ENCODE results near the gene UBAP1.
"Not testable (repeated sequence)": the region's sequence is repeated elsewhere in the genome, so short reads cannot be mapped to it uniquely, and the experiment has no call there.

Gene UBAP1

GRCh38 chr9:34179213-34180136 is 632 bp downstream of the UBAP1 start:
- DNase-seq (ENCODE audit: low read depth) = peak; percentile 17

- no peak for DNase-seq (ENCODE audit: low read depth)
Observed at GRCh38 chr9:34185778-34186551, 7.1 kb downstream of the UBAP1 start.

GRCh38 chr9:34187891-34188240 is 9.0 kb downstream of the UBAP1 start:
- no peak for DNase-seq (ENCODE audit: low read depth)

GRCh38 chr9:34190996-34191892 is 12.4 kb downstream of the UBAP1 start:
- no peak for DNase-seq (ENCODE audit: low read depth)

- DNase-seq (ENCODE audit: low read depth) = no peak
Observed at GRCh38 chr9:34195143-34195542, 16.3 kb downstream of the UBAP1 start.

GRCh38 chr9:34197286-34197685 is 18.4 kb downstream of the UBAP1 start:
- DNase-seq (ENCODE audit: low read depth) = not testable (repeated sequence)

- no peak for DNase-seq (ENCODE audit: low read depth)
Observed at GRCh38 chr9:34197756-34198711, 19.2 kb downstream of the UBAP1 start.

- DNase-seq (ENCODE audit: low read depth) = no peak
Observed at GRCh38 chr9:34200092-34200491, 21.2 kb downstream of the UBAP1 start.

- no peak for DNase-seq (ENCODE audit: low read depth)
Observed at GRCh38 chr9:34203275-34203991, 24.6 kb downstream of the UBAP1 start.

GRCh38 chr9:34203992-34204635 is 25.3 kb downstream of the UBAP1 start:
- DNase-seq (ENCODE audit: low read depth) = no peak

- no peak for DNase-seq (ENCODE audit: low read depth)
Observed at GRCh38 chr9:34205102-34205501, 26.3 kb downstream of the UBAP1 start.

- DNase-seq (ENCODE audit: low read depth) = no peak
Observed at GRCh38 chr9:34206561-34206960, 27.7 kb downstream of the UBAP1 start.

GRCh38 chr9:34211395-34211794 is 32.6 kb downstream of the UBAP1 start:
- no peak for DNase-seq (ENCODE audit: low read depth)

- DNase-seq (ENCODE audit: low read depth) = not testable (repeated sequence)
Observed at GRCh38 chr9:34214354-34215000, 35.6 kb downstream of the UBAP1 start.

- DNase-seq (ENCODE audit: low read depth) = no peak
Observed at GRCh38 chr9:34216325-34216724, 37.5 kb downstream of the UBAP1 start.

- DNase-seq (ENCODE audit: low read depth) = not testable (repeated sequence)
Observed at GRCh38 chr9:34217015-34217414, 38.2 kb downstream of the UBAP1 start.

GRCh38 chr9:34218446-34218845 is 39.6 kb downstream of the UBAP1 start:
- DNase-seq (ENCODE audit: low read depth) = no peak

- DNase-seq (ENCODE audit: low read depth) = no peak
Observed at GRCh38 chr9:34219421-34219820, 40.6 kb downstream of the UBAP1 start.

GRCh38 chr9:34220218-34220617 is 41.4 kb downstream of the UBAP1 start:
- DNase-seq (ENCODE audit: low read depth) = no peak

Measured in stimulated activated CD8-positive, alpha-beta memory T cell treated with anti-CD3 and anti-CD28 coated beads, Interleukin-12 subunit alpha, Interleukin-12 subunit beta, amount 100 ng/mL, for 1 hour (primary cell).